HG03064 (cell line): ENCODE data around the gene ARHGAP27.

Source experiments
- ATAC-seq: cut with Tn5 transposase; IDR thresholded peaks from one replicate; pipeline ENCODE4 v1.9.1; 2021; ENCODE audit warnings: low read depth; ENCODE audit not compliant: unreplicated experiment

Gene ARHGAP27

DNA sequence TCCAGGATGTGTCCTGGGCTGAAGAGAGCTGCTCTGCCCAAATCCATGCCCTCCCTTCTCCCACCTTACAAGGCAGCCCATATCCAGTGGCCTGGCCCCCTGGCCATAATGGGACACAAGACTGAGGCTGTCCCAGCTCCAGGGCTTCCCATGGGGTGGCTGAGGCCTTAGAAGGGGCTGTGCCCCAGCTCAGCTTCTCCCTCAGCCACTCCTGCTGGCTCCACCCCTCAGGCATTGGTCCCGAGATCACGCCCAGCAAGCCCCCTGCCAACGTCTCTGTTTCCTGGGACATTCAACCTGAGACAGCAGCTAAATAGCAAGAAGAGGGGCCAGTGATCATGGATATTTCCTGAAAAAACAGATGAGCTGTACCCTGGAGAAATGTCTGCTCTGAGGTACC lies 43.3 kb downstream of the ARHGAP27 start:
- no peak for ATAC-seq

DNA sequence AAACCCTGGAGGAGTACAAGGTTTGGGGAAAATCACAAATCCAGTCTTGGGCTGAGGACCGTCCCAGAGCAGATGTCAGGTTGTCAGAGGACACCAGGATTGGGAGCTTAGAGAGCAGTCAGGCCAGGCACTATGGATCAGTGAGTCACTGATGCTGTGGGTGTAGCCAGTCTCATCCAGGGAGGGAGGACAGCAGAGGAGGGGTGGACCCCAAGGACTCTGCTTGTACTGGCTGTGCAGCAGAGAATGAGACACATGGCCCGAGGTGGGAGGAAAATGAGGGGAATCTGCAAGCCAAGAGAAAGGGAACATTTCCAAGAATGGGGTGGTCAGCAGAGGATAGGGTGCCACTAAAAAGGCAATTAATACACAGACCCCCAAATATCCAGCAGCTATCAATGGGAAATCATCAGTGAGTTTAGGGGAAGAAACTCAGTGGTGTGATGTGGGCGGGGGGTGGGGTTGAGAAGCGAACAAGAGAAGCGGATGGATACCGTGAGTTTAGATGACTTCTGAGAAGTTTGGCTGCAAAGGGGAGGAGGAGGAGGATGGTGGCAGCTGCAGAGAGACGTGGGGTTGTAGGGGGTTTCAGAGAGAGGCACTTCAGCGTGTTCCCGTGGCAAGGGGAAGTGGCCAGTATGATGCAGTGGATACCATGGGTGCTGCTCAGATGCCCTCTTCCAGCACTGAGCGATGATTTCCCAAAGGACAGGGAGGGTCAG lies 43.9 kb downstream of the ARHGAP27 start:
- ATAC-seq = no peak

DNA sequence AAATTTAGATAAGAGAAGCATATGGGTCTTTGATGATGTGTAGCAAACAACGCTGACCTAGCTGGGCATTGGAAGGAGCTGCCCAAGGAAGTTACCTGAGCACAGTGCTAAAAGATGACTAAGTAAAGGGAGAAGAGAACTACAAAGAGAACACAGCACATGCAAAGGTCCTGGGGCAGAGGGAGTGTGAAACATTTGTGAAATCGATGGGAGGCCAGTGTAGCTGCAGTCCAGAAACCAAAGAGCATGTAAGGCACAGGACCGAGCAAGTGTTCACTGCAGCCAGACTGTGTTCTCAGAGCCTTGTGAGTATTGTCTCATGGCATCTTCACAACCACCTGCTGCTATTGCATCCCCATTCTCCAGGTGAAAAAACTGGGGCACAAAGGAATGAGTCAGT lies 44.9 kb downstream of the ARHGAP27 start:
- no peak for ATAC-seq

DNA sequence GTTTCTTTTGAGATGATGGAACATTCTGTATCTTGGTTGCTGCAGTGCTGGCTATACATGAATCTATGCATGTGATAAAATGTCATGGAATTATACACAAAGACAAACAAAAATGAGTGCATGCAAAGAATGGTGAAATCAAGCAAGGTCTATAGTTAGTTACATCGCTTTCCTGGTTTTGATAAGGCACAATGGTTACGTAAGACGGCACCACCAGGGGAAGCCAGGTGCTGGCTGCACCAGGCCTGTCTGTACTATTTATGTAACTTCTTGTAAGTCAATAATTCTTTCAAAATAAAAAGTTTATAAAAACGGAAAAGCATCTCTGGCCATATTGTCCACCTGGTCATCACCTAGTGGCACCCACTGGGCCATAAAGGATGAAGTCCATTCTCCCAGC lies 46.5 kb downstream of the ARHGAP27 start:
- ATAC-seq = no peak

DNA sequence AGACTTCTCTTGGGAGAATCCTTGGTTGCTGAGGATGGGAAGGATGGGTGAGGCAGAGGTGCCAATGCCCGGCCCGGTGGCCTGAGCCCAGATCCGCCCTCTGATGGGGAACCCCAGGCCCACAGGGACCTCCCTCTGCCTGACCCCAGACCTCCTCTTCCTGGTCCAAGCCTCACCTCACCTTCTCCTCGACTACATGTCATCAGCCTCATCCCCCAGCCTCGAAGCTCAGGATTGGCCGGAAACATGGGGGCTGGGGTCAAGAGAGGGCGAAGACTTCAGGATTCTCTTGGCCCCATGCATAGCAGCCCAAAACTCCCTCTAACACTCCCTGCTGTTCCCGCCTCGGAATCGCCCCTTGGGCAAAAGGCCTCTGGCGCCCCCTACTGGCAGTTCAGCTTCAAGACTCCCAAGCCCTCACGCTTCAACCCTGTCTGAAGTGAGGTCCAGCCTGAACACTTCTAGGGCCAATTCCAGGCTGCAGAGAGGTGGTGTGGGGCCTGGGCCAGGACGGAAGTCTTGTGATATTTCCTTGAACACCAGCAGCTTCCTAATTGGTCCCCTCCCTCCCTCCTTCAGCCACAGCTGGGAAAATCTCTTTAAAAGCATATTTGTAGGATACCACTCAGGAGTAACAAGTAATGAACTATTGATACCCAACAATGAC lies 47.2 kb downstream of the ARHGAP27 start:
- no peak for ATAC-seq

DNA sequence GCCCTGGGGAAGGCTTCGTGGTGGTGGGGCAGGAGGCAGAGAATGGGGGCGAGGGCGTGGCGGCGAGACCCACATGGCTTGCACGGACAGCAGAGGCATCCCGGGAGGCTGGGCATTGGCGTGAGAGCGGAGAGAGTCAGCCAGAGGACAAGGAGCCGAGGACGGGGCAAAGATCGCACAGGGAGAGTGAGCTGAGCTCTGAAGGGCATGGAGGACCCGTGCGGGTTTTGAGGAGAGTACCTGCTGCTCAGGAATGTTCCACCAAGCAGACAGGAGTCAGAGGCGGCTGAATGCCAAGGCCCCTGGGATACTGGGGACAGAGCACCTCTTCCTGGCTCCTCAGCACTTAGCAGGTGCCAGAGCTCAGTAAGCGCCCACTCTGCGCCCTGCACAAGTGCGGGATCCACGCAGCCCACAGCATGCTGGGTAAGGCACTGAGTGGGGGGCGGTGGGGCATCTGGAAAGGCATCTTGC lies 47.8 kb downstream of the ARHGAP27 start:
- ATAC-seq = no peak

DNA sequence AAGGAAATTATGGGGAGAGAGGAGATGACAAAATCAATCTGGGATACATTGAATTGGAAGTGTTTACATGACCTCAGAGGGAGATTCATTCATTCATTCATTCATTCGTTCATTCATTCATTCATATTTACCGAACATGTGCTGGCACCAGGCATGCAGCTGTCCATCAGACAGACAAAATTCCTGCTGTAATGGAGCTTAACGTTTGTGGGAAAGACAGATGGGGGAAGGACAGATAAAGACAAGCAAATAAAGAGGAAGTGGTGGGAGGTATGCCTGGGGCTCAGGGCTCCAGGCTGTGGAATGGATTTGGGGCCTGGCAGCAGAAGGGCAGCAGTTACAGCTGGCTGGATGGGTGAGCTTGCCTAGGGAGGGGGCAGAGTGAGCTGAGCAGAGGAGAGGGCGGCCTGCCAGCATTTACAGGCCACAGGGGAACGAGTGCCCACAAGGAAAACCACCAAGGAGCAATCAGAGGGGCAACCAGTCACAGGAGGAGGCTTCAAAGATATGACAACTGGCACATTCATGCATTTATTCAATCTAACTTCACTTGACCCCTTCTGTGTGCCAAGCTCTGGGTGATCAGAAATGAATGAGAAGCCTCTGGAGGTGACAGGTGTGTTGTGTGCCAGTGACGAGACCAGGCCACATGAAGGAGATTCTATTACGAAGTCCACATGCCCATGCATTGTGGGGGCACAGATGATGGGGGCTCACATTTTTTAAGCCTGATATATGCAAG lies 48.5 kb downstream of the ARHGAP27 start:
- ATAC-seq = no peak

DNA sequence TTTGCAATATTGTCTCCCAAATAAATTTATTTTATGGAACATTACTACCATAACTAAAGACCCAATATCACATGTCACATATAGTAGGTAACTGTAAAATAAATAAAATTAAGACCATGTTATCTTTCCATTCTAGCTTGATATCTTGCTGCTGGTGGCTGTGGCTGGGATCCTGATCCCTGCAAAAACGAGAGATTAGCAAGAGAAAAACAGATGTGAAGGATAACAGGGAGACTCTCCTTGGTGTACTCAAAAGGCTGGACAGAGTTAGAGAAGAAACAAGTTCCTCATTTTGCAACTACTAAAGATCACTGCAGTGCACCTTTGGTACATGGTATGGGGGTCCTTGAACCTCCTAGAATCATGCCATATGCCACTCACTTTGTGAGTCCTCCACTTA lies 49.7 kb downstream of the ARHGAP27 start:
- ATAC-seq = no peak

DNA sequence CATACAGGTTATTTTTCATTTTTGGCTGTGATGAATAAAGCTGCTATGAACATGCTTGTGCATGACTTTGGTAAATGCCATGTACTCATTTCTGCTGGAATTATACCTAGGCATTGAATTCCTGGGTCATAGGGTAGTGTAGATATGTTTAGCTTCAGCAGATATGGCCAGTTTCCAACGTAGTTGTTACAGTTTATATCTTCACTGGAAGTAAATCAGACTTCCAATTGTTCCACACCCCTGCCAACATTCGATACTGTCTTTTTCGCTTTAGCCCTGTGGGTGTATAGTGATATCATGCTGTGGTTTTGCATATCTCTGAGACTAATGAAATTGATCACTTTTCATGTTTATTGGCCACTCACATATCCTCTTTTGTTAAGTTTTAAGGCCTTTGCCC lies 50.4 kb downstream of the ARHGAP27 start:
- no peak for ATAC-seq

DNA sequence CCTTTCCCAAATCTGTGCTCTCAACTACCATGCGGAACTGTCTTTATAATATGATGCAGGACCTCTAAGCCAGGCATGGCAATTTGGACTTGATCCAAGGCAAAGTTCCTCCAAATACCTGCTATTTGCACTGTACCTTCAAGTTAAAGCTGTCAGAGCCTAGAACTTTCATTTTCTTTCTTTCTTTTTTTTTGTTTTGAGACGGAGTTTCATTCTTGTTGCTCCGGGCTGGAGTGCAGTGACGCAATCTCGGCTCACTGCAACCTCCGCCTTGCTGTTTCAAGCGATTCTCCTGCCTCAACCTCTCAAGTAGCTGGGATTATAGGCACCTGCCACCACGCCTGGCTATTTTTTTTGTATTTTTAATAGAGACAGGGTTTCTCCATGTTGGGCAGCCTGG lies 51.7 kb downstream of the ARHGAP27 start:
- no peak for ATAC-seq

DNA sequence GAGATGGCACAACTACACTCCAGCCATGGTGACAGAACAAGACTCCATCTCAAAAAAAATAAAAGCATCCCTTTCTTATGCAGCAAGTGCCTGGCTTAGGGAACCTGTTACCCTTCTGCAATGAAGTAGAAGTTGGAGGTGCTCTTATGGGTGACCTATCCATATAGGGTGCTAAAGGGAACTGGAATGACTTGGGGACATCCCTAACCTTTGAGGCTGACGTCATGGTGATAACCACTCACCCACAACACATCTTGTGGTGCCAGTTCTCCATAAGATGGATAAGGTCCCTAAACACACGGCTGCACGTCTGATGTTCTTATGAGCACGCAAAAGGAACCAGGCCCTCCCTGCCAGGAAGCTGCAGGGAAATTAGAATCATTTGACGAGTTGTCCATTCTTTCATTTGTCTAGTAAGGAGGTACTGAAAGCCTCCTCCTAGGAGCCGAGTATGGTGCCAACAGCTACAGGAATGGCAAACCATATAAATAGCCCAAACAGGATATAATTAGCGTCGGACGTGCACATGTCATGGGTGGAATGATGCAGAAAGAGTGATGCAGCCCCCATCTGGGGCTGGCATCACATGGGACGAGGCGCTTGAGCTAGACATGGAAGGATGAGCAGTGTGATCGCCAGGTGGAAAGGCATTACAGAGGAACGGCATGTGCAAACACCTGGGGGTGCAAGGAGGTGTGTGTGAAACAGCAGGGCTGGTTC lies 52.5 kb downstream of the ARHGAP27 start:
- ATAC-seq = no peak

DNA sequence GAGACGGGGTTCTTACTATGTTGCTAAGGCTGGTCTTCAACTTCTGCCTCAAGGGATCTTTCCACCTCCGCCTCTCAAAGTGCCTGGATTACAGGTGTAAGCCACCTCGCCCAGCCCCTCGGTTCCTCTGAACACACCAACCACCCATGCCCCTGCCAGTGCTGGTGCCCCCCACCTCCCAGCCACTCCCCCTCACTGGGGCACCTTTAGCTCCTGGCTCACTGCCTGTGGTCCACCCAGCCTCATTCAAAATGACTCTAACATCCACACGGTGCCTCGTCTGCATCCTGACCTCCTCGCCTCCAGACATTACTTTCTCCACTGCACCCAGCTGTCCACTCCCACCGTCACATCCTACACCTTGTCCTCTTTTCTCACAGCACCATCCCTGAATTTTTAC lies 55.3 kb downstream of the ARHGAP27 start:
- no peak for ATAC-seq

DNA sequence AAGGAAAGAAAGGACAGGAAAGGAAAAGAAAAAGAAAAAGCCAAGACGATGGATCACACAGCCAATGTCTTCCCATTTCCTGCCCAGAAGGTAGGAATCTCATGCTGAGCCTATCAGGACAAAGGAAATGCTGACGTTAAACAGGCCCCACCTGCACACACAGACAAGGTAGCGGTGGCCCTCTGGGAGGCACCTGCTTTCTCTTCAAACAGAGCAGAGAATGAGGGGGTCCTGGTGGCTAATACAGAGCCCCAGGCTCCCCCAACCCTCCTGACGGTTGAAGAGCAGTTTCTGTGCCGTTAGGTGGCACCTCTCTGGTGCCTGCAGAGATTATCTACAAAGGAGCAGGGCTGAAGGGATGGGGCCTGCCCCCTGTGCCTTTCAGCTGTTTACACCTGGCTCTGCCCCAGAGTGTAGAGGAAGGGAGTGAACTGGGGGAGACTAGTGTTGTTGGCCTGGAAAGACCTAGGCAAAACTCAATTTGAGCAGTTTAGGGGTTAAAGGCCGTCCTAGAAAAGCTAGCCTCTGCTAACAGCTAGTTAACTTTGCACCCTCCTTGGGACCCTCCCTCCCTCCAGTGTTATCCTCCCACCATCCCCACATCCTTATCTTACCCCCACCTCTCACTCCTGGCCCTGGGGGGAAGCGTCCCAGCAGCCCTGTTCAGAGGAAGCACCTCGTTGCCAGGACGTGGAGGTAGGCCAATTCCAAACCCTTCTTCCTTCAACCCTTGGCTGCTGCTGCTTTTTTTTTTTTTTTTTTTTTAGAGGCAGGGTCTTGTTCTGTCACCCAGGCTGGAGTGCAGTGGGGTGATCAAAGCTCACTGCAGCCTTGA lies 56.3 kb downstream of the ARHGAP27 start:
- no peak for ATAC-seq

DNA sequence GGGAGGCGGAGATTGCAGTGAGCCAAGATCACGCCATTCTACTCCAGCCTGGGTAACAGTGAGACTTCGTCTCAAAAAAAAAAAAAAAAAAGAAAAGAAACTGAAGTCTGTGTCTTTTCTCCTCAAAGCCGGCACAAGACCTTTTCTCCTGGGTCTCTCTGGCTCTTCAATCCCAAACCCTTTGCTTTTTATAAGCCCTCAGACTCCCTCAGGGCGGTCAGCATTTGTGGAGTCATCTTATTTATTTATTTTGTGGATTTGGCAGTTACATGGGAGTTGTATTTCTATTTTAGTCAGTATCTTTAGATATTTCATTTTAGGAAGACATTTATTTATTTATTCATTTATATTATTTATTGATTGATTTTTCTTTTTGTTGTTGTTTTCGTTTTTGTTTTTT lies 58.2 kb downstream of the ARHGAP27 start:
- no peak for ATAC-seq

DNA sequence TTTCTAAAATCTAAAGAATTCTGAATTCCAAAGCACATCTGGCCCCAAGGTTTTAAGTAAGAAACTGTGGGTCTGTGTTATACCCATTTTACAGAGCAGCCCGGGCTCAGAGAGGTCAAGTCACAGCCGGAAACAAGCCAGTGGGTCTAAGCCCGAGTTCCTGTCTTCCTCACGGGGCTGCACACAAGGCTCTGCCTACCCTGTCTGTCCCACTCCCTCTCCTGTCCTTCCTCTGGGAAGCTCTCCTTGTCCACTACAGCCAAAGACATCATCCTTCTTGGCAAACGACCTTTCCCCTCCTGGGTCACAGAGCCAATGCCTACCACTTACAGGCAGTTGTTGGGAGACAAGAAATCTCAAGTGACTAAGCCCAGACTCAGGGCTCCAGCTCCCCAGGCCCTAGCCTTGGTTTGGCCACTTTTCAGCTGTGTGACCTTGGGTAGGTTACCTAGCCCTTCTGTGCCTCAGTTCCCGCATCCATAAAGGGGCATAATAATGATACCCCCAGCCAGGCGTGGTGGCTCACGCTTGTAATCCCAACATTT lies 60.3 kb downstream of the ARHGAP27 start:
- no peak for ATAC-seq

DNA sequence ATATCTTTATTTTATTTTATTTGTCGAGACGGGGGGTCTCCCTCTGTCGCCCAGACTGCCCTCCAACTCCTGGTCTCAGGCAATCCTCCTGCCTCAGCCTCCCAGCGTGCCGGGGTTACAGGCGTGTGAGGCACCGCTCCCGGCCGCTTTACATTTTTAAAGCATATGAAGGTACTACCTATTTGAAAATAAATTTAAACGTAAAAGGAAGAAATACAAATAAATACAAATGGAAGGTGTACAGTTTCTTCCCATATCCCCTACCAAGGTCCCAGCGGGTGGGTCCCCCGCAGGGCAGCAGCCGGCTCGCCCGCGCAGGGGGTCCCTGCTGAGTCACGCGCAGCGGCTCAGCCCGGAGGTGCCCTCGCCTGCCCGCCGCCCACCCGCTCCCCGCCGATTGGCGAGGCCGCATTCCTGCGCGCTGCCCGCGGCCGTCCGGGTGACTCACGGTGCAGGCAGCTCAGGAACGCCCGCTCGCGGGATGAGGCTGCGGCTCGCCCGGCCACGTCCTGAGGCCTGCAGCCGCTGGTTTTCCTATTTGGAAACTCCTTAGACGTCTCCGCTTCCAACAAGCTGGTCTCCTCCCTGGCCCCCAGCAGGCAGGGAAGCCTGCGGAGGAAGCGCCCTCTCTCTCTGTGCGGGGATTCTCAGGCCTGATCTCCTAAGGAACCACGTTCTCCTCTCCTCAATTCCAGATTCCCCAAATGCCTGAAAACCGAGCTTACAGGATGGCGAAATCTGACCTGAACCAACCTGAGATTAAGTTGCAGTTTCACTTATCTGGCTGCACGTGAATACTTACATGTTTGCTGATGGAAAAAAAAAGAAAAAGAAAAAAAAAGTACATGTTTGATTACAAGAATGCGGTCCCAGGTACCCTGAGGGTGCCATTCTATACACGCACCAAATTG lies 61.0 kb downstream of the ARHGAP27 start:
- ATAC-seq = no peak

DNA sequence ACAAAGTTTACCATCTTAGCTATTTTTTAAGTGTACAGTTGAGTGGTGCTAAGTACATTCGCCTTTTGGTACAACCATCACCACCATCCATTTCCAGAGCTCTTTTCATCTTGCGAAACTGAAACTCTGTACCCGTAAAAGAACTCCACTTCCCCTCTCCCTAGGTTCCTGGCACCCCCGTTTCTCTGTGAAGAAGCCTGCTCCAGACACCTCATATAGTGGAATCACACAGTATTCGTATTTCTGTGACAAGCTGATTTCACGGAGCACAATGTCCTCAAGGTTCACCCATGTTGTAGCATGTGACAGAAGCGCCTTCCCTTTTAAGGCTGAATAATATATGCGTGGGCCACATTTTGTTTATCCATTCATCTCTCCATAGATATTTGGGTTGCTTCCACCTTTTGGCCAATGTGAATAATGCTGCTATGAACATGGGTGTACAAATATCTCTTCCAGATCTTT lies 61.7 kb downstream of the ARHGAP27 start:
- no peak for ATAC-seq

DNA sequence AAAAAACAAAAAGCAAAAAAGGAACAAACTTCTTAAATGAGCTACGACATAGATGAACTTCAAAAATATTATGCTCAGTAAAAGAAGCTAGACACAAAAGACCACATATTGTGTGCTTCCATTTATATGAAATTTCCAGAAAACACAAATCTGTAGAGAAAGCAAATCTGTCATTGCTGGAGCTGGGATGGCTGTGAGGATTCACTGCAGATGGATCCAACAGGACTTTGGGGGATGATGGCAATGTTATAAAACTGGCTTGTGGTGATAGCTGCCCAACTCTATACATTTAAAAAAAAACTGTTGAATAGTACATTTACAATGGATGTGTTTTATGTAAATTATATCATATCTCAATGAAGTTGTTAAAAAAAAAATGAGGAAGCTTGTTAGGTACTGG lies 63.2 kb downstream of the ARHGAP27 start:
- ATAC-seq = no peak

DNA sequence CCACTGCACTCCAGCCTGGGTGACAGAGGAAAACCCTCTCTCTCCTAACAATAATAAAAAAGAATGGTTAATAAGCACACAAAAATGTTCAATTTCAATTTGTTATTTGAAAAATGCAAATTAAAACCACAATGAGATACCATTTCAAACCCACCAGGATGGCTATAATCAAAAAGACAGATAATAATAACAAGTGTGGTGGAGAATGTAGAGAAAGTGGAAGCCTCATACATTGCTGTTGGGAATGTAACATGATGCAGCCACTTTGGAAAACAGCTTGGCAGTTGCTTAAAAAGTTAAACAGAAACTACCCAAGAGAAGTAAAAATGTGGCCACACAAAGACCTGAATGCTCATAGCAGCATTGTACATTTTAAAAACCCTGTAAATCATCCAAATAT lies 64.0 kb downstream of the ARHGAP27 start:
- no peak for ATAC-seq
